HG03135 (cell line): Measurements from ENCODE around the gene GLCE.

ENCODE experiments used
- ATAC-seq: cut with Tn5 transposase; IDR thresholded peaks from one replicate; pipeline ENCODE4 v1.9.1; 2021; ENCODE audit warnings: mild to moderate bottlenecking, moderate library complexity; ENCODE audit not compliant: unreplicated experiment

The GLCE gene

DNA sequence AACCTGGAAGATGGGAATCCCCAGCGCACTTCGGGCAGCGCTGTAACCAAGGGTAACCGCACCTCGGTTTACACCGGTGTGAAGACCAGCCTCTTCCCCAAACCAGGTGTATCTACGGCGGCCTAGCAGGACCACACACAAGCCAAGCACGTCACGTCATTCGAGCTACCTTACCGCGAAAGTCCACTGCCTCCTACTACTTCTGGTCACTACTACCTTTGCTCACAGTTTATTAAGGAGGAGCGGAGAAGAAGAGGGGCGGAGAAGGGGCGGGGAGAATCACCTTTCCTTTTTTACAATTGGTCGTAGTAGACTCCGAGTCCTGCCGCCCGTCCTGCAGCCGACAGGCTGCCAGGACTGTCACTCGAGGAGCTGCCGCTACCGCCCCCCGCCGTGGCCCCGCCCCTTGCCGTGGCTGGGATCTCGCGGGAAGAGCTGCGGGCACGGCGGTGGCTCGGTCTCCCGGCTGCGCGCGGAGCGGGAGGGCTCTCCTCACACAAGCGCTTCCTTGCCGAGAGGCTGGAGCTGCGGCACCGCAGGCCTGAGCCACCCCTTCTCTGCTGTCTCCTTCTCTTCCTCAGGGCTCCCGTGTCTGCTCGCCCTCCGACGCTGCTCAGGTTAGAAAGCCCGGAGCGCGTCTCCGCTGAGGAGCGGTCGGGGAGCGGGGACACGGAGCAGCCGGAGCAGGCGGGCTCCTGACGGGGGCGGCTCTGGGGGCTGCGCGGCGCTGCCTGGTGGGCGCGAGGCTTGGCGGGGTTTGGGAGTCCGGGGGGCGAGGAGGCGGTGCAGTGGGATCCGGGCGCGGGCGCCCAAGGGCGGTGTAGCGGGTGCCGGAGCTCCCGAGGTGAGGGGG is at the start of gene GLCE:
TSS of gene GLCE (plus strand) at position 495 of the 853 bp plus-strand sequence. CDS start 95,172 bp downstream, outside the sequence.
- peak; percentile 93 for ATAC-seq

DNA sequence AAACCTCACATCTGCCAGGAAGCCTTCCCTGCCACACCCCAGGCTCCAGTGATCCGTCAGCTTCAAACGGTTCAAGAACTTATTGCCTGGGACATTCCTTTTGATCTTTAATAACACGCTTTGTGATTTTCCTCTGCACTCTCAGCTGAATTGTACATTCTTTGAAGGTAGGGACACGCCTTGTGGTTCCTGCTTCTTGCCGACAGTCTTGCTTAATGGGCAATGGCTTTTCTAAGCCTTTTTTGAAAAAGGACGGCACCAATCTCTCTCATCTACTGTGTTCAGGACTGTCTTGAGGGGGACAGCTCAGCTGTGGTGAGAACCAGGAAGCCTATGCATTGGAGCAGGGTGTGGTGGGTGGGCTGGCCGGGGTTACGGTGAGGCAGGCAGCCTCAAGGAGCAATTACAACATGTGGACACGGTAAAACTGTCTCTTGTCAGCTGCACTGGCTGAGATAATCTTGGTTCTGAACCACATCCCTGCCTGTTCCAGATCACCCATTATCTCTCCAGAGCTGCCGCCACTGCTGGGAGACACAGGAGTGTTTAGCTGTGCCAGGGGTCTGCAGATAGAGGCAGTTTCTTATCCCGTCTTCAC is 46.0 kb upstream of the GLCE start:
- ATAC-seq, result no peak

DNA sequence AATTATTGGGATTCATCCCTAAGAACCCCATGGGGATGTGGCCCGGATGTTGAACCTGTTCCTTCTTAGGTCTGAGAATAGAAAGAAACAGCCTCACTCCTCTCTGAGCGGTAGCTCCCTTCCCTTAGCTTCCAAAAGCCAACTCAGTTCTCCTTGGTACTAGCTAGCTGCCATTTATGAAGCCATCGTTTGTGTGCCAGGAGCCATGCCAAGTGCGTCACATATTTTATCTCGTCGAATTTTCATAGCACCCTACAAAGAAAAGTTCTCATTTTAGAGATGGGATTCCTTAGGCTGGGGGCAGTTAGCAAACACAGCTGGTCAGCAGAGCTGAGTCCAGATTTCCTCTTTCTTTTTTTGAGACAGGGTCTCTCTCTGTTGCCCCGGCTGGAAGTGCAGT is 45.4 kb upstream of the GLCE start:
- no peak for ATAC-seq

DNA sequence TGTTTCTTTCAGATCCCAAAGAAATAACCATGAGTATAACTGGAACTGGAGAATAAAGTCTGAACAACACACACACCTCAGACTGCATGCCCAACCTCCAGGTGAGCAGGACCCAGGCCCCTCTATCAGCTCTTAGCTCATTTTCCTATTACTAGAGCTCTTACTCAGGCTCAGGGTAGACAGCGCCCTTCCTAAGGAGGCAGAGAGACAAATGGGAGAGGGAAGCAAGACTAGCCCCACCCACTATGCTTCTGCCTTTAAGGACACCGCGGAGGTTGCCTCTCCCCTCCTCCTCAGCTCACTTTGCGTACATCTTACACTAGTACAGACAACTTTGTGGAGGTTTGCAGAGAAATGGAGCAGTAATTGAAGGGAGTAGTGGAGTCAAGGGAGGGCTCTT is 44.0 kb upstream of the GLCE start:
- no peak for ATAC-seq

DNA sequence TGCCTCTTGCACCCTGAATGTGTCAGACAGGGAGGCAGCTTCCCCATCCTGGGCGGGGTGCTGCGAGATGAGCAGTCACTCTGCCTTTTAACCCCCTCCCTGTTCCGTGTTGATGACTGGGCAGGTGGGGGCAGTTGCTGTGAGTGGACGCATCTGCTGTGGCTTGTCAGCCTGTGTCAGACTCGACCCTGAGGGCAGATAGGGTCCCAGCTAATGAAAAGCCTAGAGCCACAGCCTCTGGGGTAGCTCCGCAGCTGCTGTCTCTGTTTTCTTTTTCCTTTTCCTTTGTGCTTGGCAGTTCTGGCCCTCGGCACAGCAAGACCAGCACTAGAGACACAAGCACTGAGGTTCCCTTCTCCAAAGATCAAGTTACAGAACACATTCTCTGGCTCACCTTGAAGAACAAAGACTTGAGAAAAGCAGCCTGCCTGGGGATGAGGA is 43.0 kb upstream of the GLCE start:
- no peak for ATAC-seq

DNA sequence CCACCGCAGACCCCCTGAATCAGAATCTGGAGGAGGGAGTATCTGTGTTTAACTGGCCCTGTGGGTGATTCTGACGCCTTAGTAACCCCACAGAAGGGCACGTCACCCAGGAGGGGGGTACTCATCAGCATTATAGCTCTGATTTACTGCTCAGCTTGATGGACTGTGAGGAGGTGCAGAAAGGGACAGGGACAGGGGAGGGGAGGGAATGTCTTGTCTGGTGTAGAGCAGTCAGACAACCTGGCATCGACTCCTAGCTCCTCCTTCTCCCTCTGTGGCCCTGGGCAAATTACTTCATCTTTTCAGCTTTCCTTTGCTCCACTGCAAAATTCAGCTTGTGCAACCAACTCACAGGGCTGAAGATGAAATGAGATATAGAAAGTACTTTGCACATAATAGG is 42.3 kb upstream of the GLCE start:
- no peak for ATAC-seq

DNA sequence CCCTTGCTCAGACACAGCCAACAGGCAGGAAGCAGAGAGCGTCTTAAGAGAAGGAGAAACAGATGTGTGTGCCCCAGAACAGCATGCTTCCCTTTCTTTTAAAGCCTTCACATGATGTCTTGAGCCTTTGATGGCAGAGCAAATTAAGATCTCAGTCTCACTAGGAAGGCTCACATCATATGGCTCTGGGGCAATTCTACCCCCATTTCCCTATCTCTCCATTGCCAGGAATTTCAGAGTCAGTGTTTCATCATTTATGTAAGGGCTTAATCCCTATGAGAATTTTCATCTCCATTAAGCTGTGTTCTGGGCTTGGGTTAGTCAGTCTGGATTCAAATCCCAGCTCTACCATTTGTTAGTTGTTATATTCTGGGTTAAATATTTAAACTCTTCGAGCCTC is 41.4 kb upstream of the GLCE start:
- ATAC-seq, result no peak

DNA sequence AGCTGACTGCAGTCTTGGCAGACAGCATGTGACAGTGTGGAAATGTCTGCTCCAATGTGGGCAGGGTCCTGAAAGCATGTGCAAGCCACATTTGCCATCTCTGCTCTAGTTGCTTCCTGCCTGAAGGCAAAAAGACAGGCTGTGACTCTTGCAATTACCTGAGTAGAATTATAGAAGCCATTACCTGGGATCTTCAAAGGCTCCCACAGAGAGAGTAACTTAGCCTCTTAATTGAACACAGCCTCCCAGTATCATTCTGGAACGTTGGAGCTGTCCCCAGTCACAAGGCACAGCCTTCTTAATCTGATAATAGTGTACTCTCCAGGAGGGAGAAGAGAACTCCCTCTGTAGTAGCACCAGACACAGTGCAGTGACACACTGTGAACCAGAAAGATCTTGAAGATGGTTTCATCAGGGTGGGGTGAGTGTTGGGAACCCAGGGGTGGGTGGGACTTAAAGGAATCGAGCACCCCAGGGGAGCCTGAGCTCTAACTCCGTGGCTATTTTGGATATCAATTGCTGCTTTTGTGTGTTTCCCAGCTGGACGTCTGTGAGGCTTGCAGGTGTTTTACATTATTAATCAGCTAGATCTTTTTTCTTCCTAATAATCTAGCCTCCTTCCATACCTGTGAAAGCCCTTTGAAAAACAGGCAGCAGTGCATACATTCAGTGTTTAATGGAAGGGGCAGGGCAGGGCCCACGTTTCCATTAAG is 40.6 kb upstream of the GLCE start:
- no peak for ATAC-seq

DNA sequence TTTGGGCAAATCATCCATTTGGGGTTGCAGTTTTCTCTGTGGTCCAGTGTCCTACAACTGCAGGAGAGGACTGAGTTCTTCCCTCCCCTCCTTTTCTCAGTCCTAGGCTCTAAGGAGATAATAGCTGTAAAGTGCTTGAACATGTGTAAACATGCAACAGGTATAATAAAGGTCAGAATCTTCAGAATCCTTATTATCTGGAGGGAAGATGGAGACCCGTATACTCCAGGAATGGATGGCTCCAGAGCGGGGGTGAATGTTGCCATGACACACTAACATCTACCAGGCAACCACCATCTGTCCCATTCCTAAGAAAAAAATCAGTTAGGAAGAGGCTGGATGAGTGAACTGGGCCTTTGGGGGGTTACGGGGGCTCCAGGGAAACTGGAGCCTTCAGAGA is 39.7 kb upstream of the GLCE start:
- ATAC-seq, result no peak

DNA sequence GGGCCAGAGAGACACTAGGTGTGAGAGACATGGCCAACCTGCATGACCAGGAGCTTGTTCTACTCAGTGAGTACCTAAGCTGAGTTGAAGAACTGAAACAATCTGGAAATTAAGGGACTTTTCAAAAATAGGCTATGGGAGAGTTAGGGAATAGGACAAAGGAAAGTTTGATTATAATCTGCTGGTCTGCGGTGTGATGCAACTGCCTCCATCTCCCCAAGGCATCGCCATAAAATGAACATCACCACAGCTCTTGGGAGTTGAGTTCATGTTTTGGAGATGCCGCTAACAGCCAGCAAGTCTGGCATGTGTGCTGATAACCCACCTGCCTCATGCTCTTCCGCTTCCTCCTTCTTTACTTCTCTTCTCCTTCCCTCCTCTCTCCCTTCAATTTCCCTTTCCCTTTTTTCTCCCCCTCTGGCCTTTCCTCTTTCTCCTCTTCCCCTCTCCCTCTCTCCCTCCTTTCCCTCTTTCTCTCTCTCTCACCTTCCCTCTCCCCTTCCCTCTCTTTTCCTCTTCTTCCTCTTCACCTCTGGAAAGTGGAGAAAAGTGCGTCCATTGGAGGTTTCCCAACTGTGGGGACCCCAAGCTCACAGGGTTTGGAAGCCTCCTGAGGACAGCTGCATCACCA is 39.1 kb upstream of the GLCE start:
- no peak for ATAC-seq

DNA sequence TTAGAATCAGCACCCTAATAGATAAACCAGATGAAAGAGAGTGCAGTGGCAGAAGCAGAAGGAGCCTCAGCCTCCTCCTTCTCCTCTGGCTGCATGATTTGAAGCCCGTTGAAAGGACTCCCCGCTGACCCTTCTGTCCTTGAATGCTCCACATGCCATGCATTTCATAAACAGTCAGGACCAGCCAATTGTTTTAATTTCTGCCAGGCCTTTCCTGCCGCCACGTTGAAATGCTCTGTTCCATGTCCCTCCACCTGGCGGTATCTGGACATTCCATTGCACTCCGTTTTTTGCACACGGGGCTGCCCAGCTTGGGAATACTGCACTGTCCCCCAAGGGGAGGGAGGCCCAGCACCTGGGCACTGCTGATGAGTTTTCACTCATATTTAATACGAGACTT is 35.2 kb upstream of the GLCE start:
- ATAC-seq, result no peak

DNA sequence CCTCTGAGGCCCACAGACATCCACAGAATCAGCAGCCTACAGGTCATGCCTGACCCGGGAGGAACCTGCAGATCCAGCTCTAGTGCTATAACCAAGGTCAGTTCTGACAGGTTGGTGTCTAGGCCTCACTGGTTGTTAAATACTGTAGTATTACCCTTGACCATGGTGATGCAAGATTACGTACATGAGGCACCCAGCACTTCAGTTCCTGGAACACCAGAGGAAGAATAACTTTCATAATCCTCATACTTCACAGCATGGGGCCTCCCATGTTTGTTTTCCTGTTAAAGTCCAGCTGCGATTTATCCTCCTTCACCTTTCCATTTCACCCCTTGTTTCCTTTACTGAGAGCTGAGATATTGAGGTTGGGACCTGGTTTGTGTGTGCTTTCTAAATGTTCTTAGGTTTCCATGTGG is 34.4 kb upstream of the GLCE start:
- no peak for ATAC-seq

DNA sequence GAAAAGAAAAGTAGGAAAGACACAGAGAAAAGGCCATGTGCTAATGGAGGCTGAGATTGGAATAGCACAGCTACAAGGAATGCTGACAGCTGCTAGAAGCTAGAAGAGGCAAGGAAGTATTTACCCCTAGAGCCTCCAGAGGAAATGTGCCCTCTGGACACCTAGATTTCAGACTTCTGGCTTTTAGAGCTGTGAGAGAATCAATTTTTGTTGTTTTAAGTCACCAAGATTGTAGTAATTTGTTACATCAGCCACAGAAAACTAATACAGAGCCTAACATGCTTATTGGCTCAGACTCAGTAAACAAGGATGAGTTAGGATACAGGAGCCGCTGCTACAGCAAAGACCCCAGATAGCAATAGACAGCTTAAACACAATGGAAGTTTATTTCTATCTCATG is 33.1 kb upstream of the GLCE start:
- no peak for ATAC-seq

DNA sequence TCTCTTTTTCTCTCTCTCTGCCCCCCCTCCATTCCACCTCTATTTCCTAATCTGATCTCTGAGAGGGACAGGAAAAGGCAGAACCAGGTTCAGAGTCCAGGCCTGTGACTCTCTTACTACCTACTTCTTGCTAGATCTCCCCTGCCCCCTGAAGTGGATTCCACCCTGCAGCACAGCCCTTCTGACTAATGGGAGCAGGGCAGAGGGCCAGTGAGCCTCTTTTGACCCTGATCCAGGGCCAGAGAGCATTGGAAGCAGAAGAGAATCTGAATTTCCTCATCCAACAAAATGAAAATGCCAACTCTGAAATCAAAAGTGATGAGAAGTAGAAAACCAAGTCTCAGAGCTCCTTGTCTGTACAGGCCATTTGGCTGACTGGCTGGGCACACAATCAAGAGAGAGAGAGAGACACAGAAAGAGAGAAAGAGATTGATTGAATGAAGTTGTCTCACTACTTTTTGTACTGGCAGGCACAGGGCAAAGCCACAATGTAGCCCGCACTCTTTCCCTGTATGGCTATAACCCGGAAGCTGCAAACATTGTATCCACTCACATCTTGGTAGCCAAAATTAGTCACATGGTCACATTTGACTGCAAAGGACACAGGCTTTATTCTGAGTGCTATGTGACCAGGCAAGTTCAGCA is 31.6 kb upstream of the GLCE start:
- no peak for ATAC-seq

DNA sequence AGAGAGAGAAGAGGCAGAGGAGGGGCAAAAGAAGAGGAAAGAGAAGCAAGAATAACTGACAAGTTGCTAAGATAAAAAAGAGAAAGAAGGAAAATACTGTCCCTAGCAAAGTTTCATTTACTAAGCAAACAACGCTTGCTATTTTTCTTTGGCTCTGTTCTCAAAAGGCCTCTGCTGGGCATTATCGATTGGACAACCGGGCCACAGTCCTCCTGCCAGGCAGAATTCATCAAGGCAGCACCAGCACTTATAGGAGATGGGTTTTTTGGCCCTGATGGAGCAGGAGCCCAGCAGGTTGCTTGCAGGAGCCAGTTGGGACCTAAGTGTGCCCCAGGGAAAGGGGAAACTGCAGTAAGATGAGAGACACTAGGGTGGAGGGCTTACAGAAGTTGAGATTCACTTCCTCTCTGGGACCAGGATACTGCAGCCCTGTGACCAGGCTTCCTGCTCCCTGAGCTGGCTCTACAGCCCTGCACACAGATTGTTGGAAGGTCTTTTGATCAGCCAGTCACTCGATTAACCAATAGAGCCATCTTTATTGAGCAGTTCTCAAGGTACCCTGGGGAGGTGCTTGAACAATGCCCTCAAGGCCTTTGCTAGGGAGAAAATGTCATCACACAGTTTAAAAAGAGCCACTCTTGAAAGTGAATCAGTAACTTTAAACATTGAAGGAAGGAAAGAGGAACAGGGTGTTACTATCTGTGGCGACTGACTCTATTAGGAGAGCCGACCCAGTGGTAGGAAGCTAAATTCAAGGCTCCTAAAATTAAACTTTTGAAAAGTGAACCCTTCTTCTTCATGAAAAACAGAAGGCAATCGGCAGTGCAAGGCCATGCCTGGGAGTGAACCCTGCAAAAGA is 28.8 kb upstream of the GLCE start:
- ATAC-seq, result no peak

DNA sequence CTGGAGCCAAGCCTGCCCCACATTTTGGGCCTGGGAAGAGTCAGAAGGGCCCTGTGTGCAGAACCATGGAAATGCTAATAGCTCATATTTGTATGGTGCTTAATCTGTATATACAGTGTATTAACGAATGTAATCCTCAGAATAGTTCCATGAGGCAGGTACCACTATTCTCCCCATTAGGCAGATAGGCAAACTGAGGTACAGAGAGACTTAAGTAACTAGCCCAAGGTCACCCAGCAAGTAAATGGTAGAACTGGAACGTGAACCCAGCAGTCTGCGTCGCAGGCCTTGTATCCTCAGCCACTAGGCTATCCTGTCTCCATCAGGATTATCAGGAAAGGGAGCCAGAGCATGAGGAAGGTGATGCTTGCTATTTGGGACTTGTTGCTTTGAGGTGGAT is 28.0 kb upstream of the GLCE start:
- no peak for ATAC-seq

DNA sequence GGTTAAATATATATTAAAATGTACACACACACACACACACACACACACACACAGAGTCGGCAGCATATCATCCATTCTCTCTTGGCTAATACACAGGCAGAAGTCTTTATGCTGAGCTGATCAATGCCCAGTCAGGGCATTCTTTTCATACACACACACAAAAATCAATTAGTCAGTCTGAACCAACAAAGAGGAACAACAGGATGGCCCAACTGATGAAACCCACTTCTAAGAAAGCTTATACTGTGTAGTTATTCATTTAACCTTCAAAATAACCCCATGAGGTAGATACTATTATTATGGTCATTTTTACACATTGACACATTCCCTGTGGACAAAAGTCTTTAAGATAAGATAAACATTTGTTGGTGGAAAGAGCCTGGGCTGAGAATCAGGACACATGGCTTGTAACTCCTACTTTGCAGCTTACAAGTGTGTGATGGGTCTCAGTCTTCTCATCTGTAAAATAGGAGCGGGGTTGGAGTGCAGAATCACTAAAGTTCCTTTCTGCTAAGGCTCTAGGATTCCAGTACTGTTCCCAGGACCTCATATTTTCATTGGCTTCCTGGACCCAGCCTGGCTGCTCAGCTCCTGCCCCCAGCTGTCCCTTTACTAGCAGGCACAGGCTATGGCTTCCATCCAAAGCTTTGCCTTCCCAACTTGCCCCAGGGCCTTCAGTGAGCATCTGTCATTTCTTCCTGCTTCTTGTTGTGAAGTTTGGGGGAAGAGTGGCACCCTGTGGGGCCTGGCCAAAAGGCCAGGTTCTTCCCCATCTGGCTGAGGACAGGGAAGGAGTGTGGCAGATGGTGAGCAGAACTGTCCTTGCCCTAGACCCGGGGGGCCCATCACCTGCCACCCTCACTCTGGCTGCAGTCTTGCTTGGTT is 27.2 kb upstream of the GLCE start:
- ATAC-seq, result no peak

DNA sequence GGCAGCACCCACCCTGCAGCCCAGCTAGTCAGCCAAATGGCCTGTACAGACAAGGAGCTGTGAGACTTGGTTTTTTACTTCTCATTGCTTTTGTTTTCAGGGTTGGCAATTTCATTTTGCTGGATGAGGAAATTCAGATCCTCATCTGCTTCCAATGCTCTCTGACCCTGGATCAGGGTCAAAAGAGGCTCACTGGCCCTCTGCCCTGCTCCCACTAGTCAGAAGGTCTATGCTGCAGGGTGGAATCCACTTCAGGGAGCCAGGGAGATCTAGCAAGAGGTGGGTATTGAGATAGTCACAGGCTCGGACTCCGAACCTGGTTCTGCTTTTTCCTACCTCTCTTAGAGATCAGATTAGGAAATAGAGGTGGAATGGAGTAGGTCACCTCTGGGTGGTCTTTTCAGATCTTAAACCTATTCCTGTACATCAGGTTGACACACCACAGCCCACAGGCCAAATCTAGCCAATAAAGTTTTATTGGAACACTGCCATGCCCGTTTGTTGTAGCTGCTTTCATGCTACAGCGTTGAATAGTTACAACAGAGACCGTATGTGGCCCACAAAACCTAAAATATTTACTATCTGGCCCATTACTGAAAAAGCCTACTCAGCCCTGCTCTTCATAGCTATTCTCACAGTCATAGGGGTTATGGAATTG is 26.4 kb upstream of the GLCE start:
- ATAC-seq, result no peak

DNA sequence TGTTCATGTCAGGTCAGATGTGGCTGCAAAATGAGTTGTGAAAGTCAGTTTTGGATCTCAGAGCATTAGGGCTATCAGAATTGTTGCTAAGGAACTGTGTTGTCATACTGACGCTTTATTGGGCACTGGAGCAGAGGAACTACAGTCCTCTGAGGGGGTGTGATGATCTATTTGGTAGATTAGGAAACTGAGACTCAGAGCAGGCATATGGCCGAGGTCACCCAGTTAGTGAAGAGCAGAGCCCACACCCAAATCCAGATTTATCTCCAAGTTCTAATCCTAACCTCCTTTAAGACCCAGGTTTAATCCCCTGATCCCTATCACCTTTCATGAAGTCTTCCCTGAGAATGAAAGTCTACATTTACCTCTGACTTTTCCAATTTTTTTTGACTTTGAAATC is 25.6 kb upstream of the GLCE start:
- ATAC-seq, result no peak
